ENCODE data around the gene CADM1. TPM values are rescaled to one million over a fixed set of nuclear protein-coding genes. Genes with fewer than 3 reads are reported as not detected.

Gene CADM1
- total RNA-seq, 1 donor from 2014 or later = 150 TPM

DNA sequence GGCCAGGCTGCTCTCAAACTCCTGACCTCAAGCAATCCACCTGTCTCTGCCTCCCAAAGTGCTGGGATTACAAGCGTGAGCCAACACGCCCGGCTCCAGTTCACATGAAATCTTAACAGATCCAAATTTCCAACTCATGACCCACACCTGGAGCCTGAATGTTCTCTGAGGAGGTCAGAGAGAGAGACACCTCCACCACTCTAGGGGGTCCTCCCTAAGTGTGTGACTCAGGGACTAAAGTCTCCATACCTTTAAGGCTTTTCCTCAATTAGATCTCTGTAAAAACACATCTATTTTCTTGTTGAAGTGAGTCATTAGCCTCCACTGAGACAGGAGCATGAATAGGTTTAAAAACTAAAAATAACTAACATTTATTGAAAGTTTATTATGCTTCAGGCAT is 376.4 kb downstream of the CADM1 start:
- no peak overlapping the region for H3K4me3 Mint-ChIP-seq
- peaks cover 25% of the 10 kb centered on the region for H3K4me1 Mint-ChIP-seq (ENCODE audit: unreplicated experiment)
- peaks cover 11% of the 10 kb centered on the region for H3K9me3 Mint-ChIP-seq
- H3K27me3 Mint-ChIP-seq = peaks cover 3% of the 10 kb centered on the region
- no peak for TF ChIP-seq CTCF (conservative IDR thresholded peaks at IDR 0.05)
- H3K36me3 Mint-ChIP-seq = no peaks in the 10 kb centered on the region
- H3K27ac Mint-ChIP-seq = no peak overlapping the region
- no peak for DNase-seq (ENCODE audit: extremely low spot score, unreplicated experiment)

DNA sequence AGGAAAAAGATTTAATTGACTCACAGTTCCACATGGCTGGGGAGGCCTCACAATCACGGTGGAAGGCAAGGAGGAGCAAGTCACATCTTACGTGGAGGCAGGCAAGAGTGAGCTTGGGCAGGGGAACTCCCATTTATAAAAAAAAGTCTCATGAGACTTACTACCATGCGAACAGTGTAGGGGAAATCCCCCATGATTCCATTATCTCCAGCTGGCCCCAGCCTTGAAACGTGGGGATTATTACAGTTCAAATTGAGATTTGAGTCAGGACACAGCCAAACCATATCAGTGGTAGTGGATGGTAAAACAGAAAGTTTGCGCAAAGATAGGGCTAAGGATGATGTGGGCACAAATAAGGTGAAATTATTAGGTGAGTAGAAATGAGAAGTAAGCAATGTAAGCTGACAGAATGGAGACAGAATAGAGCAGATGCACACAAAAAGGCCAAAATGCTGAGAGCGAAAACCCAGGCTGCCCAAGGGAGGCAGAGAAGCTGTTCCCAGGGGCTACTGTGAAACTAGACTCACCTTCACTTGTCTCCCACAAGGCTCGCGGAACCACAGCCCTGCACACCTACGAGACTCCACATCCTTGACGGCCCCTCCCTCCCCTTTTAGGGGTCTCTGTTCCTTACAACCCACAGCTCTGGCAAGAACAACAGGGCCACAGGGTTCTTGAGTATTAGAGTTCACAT is 377.6 kb downstream of the CADM1 start:
- no peak for TF ChIP-seq CTCF (conservative IDR thresholded peaks at IDR 0.05)
- no peak overlapping the region for H3K27ac Mint-ChIP-seq
- H3K27me3 Mint-ChIP-seq = peaks cover 6% of the 10 kb centered on the region
- H3K4me3 Mint-ChIP-seq = no peak overlapping the region
- H3K4me1 Mint-ChIP-seq (ENCODE audit: unreplicated experiment) = peaks cover 20% of the 10 kb centered on the region
- no peaks in the 10 kb centered on the region for H3K36me3 Mint-ChIP-seq
- peaks cover 11% of the 10 kb centered on the region for H3K9me3 Mint-ChIP-seq
- DNase-seq (ENCODE audit: extremely low spot score, unreplicated experiment) = no peak

DNA sequence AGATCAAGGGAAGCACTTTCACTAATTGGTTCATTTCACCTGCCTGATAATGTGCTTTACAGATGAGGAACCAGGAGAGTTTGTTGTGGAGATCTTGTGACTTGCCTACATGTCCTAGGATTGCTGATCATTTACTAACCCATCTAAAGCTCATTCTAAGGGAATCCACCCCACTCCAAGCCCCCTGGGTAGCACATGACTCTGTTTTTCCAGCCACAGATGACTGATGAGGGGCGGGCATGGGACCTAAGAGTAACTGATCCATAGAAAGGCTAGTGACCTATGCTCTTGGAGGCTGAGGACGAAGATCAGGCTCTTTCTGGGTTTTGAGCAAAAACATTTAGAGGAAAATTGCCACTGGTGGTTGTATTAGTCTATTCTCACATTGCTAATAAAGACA is 378.1 kb downstream of the CADM1 start:
- peaks cover 17% of the 10 kb centered on the region for H3K4me1 Mint-ChIP-seq (ENCODE audit: unreplicated experiment)

DNA sequence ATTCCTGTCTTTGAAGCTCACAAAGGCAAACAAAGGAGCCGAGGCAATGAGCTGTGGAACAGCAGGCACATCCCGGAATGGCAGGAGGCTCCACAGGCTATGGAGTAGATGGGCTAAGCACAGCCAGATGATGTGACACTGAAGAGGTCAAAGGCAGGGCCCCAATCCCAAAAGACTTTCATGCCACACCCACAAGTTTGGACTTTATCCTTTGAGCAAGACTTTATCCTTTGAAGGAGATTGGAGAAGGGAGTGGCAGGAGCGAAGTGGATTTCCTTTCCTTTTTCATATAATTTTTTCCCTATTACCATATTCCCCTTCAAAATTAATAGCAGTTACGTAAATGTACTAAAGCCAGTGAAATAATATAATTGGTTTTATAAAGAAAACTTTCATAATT is 379.4 kb downstream of the CADM1 start:
- no peak for DNase-seq (ENCODE audit: extremely low spot score, unreplicated experiment)
- Mint-ChIP-seq H3K4me3 (no peak overlapping the region), H3K4me1 (ENCODE audit: unreplicated experiment) (peaks cover 10% of the 10 kb centered on the region), H3K27me3 (peaks cover 8% of the 10 kb centered on the region), H3K9me3 (peaks cover 11% of the 10 kb centered on the region), H3K27ac (no peak overlapping the region), H3K36me3 (no peaks in the 10 kb centered on the region)
- TF ChIP-seq CTCF (conservative IDR thresholded peaks at IDR 0.05) = no peak

More for the DNA sequence above, 378.1 kb downstream of the CADM1 start:
- Mint-ChIP-seq H3K9me3 (peaks cover 11% of the 10 kb centered on the region), H3K27me3 (peaks cover 6% of the 10 kb centered on the region), H3K36me3 (no peaks in the 10 kb centered on the region), H3K4me3 (no peak overlapping the region), H3K27ac (no peak overlapping the region)
- TF ChIP-seq CTCF (conservative IDR thresholded peaks at IDR 0.05) = no peak
- no peak for DNase-seq (ENCODE audit: extremely low spot score, unreplicated experiment)

- H3K36me3 Mint-ChIP-seq = no peaks in the 10 kb centered on the region
- H3K4me3 Mint-ChIP-seq = no peak overlapping the region
- DNase-seq (ENCODE audit: extremely low spot score, unreplicated experiment) = no peak
- no peak overlapping the region for H3K27ac Mint-ChIP-seq
- H3K27me3 Mint-ChIP-seq = peaks cover 7% of the 10 kb centered on the region
- TF ChIP-seq CTCF (conservative IDR thresholded peaks at IDR 0.05) = no peak
- H3K9me3 Mint-ChIP-seq = peaks cover 11% of the 10 kb centered on the region
- H3K4me1 Mint-ChIP-seq (ENCODE audit: unreplicated experiment) = peaks cover under 1% of the 10 kb centered on the region
Measured at GRCh38 chr11:115123641-115124040, 380.6 kb downstream of the CADM1 start.
